SH-SY5Y (cell line): ENCODE results near the gene MAPK9.

Experiments used
- GATA2 ChIP-seq: IDR thresholded peaks from 2 replicates; pipeline ENCODE4 v1.6.1; 2011; ENCODE audit warnings: mild to moderate bottlenecking, low read depth, low read length
- GATA3 ChIP-seq: IDR thresholded peaks from 2 replicates; pipeline ENCODE4 v1.6.1; 2011; ENCODE audit warnings: low read depth, mild to moderate bottlenecking, low read length, moderate library complexity

DNA sequence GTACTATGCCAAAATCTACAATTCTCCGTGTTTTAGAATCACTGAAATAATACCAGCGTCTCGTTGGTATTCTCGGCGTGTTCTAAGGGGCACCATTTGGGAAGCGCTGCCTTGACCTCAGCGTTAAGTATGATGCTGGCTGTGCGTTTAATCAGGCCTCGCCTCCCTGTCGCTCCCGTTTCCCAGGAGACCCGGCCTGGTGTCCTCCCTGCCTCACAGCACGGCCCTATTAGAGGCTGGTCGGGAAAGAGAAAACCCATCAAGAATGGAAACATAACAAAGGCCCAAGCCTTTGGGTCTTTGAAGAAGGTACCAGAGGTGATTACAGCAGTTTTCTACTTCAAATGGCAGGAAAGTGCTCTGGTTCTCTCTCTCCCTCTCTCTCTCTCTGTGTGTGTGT lies 31.3 kb upstream of the MAPK9 start:
- TF ChIP-seq GATA2 (no peak), GATA3 (no peak)
